HG02642 (cell line): Measurements from ENCODE around the gene KRT20.
"Not testable (repeated sequence)": the region's sequence is repeated elsewhere in the genome, so short reads cannot be mapped to it uniquely, and the experiment has no call there.

Source experiments
- ATAC-seq: cut with Tn5 transposase; IDR thresholded peaks from one replicate; pipeline ENCODE4 v1.9.1; 2021; ENCODE audit warnings: mild to moderate bottlenecking; ENCODE audit not compliant: unreplicated experiment, poor library complexity

KRT20 gene

GRCh38 chr17:40900809-40901356 lies 15.8 kb upstream of the KRT20 start:
- no peak for ATAC-seq

- no peak for ATAC-seq
These were observed 11.9 kb upstream of the KRT20 start for GRCh38 chr17:40896916-40897455.

DNA sequence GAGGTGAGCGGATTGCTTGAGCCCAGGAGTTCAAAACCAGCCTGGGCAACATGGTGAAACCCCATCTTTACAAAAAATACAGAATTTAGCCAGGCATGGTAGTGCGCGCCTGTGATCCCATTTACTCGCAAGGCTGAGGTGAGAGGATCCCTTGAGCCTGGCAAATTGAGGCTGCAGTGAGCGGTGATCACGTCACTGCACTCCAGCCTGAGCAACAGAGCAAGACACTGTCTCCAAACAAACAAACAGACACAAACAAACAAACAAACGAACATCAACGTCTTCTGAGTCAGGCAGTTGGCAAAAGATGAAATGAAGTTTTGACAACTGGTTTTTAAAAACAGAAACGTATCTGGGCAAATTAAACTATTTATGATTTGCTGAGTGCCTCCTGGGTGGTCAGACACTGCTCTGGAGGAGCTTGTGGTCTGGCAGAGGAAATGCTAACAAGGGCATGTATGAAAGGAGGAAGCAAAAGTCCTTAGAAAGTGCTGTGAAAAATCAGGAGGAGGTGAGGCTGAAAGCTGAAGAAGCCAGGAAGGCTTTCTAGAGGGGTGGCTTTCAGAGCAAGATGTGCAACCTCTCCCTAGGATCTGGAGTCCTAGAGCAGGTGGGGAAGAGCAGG lies 10.2 kb upstream of the KRT20 start:
- no peak for ATAC-seq

- ATAC-seq = no peak
These were observed 3.2 kb upstream of the KRT20 start for GRCh38 chr17:40888196-40888720.

DNA sequence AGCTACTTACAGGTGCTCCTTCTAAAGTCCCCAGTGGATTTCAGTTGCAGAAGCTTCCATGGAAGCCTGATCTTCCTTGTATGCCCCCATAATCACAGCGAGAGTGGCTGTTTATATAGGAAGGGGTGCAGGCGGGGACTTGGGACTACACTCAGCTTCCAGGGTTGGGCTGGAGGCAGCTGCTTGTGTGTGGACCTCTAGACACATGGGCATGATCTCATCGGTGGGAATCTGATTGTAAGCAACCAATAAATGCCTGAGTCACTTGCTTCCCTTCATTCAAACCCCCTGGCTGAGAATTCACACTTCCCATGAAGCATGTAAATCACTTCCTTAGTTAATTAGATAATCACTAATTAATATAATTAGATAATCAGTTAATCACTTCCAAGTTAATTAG lies 1.0 kb upstream of the KRT20 start:
- ATAC-seq = no peak

GRCh38 chr17:40883626-40884334 lies 1.3 kb downstream of the KRT20 start:
- ATAC-seq = no peak

- no peak for ATAC-seq
These were observed 2.0 kb downstream of the KRT20 start for GRCh38 chr17:40883031-40883430.

GRCh38 chr17:40879026-40879425 lies 6.0 kb downstream of the KRT20 start:
- no peak for ATAC-seq

- no peak for ATAC-seq
These were observed 7.0 kb downstream of the KRT20 start for GRCh38 chr17:40878044-40878443.

DNA sequence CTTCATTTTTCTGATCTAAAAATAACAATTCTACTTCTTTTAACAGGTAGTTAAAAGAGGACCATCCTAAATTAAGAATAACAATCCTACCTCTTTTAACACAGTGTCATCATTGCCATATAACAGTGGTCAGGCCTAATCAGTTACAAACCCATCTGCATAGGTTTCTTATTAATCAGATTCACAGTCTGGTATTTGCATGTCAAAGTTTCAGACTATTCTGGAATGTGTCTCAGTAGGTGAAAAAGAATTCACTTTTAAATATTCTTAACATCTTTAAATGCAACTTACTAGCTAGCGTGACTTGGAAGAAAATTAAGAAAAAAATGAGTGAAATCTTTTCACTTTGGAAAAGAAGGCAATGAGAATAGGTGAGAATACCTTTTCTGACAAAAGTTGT lies 11.2 kb downstream of the KRT20 start:
- no peak for ATAC-seq

- no peak for ATAC-seq
These were observed 11.8 kb downstream of the KRT20 start for GRCh38 chr17:40873255-40873654.

GRCh38 chr17:40872416-40872815 lies 12.6 kb downstream of the KRT20 start:
- ATAC-seq = no peak

DNA sequence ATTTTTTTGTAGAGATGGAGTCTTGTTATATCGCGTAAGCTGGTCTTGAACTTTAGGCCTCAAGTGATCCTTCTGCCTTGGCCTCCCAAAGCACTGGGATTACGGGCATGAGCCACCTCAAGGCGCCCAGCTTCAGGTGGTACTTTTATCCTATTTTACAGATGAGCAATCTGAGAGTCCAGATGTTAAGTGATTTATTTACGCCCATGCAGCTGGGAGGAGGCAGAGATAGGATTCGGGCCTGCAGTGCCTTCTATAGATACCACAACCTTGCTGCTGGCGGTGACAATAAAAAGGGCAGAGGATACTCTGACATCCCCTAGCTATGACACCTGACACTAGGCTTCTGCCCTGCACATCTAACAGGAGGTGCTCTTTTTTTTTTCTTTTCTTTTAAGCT lies 13.7 kb downstream of the KRT20 start:
- ATAC-seq = no peak

DNA sequence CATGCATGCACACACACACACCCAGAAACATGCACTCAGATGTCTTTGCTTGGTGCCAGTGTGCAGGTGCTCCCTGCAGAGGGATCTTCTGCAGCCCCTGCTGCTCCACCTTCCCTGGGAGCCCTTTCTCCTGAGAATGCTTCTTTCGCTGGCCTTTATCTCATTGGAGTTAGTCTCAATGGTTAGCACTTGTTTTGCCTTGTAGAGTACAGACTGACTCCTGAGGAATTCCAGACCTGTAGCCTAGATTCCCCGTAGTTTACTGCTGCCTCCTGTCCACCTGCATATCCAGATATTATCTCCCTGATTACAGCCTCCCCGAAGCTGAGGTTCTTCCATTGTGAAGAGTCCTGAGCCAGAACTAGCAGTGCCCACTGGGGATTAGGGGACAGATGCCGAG lies 14.9 kb downstream of the KRT20 start:
- no peak for ATAC-seq

- no peak for ATAC-seq
These were observed 18.2 kb downstream of the KRT20 start, which contains the start of gene KRT12 for GRCh38 chr17:40866838-40867237. KRT12 (minus strand) TSS chr17:40867223; CDS start chr17:40867186, 37 bp downstream.

- ATAC-seq = no peak
These were observed 20.2 kb downstream of the KRT20 start for GRCh38 chr17:40864661-40865390.

DNA sequence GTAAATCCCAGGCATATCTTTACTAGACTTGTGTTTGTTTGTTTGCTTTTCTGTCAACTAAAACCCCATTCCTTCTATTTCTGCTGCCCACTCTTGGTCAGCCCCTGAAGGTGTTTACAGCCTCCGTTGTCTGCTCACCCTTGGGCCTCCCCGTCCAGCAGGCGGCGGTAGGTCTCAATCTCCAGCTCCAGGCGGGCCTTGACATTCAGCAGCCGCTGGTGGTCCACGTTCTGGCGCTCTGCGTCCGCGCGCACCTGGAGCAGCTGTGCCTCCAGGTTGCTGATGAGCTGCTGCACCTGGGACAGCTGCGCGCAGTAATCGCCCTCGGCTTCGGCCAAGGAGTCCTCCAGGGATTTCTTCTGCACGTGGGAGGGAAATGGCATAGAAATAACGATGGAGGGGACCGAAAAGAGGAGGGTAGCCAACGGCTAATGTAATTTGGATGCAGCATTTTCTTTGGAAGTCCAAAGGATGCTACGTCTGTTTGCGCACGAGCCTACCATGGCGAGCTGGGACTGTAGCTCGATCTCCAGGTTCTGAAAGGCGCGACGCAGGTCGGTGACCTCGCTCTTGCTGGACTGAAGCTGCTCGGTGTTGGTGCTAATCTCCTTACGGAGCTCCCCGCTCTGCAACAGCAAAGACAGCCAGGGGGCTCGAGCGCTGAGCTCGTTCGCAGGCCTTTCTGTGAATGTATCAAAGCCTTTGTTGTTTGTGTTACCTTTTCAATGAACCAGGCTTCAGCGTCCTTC lies 21.9 kb downstream of the KRT20 start:
- ATAC-seq = no peak

GRCh38 chr17:40859536-40859935 lies 25.5 kb downstream of the KRT20 start:
- no peak for ATAC-seq

GRCh38 chr17:40858667-40859066 lies 26.4 kb downstream of the KRT20 start:
- ATAC-seq = not testable (repeated sequence)

DNA sequence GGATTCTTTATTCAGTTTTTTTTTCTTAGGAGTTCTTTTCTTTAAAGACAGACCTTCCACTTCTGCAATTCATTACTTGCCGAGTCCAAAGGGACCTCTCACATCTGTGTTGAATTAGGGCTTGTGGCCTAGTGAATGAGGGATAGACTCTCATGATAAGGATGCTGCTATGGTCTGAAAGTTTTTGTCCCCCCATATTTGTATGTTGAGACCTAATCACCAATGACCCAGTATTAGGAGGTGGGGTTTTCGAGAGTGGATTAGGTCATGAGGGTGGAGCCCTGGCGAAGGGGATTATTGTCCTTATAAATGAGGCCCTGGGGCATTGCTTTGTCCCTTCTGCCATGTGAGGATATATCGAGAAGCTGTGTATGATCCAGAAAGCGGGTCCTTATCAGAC lies 27.5 kb downstream of the KRT20 start:
- ATAC-seq = no peak
